SK-MEL-5 (cell line): ENCODE results near the gene RPL28. TPM values are rescaled to one million over a fixed set of nuclear protein-coding genes. Genes with fewer than 3 reads are reported as not detected.

Source experiments
- DNase-seq: peaks from one replicate; pipeline ENCODE4 v3.0.0-alpha.2; 2016; ENCODE audit warnings: low read depth, low spot score
- in situ Hi-C: cut with HindIII; loops from 2 replicates; pipeline ENCODE4 v1.10.0; 2016; ENCODE audit warnings: low sequenced_read_pairs, high pct_unique_total_duplicates, low pct_unique_long_range_greater_than_20kb
- total RNA-seq: library from RNA; depleted of rRNA; stranded (reverse); fragments of >200 nt; shearing (Covaris generic); gene quantifications from 2 replicates; pipeline ENCODE4 v1.2.3, GENCODE V29; 2014; rRNA removed

Gene RPL28
- total RNA-seq, 1 experiment from 2014 or later = 394 TPM

DNA sequence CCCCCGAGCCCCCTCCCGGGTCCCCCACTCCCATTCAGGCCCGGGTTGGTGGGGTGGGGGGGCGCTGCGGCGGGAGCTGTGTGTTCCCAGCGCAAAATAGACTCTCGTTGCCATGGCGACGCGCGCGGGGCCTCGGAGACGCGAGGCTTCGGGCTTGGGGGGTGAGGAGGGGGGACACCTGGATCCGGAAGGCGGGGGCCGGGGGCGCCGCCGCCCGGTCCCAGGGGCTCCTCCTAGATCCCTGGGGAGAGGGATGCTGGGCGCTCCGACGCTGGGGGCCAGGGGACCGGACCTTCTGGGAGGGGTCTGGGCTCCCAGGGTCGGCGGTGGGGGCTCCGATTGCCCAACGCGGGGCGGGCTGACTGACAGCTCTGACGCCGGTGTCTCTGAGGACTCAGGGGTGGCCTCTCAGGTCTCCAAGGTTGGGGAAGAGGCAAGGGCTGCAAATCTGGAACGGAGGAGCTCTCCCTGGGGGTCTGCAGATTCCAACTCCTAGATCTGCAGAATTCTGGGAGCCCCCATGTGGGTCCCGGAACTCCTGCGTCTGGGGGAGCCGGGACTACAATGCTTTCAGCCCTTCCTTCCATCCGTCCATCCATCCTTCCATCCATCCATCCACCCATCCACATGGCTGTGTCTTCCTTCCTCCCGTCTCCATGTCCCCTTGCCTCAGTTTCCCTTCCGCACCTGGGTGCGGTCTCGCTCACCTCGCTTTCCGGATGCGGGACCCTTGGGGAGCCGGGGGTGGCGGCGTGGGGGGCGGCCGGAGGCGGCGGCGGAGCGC lies 66.4 kb downstream of the RPL28 start:
- no peak for DNase-seq
- in situ Hi-C loops = no loop called here

Other genes with a start within 250 kb of the RPL28 start
- gene TNNT1, start 236.7 kb upstream of the RPL28 start, total RNA-seq = 53.1 and 53.4 TPM in 2 replicates
- gene TNNI3, start 228.2 kb upstream of the RPL28 start, total RNA-seq = 1.6 and 2.3 TPM in 2 replicates
- 2.8 and 3.2 TPM in 2 replicates for gene DNAAF3, start 219.3 kb upstream of the RPL28 start, total RNA-seq
- 0.37 and 1.1 TPM in 2 replicates for gene SYT5, start 205.6 kb upstream of the RPL28 start, total RNA-seq
- gene PTPRH, start 176.4 kb upstream of the RPL28 start, total RNA-seq = 29.8 and 38.1 TPM in 2 replicates
- gene TMEM86B, start 157.2 kb upstream of the RPL28 start, total RNA-seq = 0.21 and 0.55 TPM in 2 replicates
- gene PPP6R1, start 126.9 kb upstream of the RPL28 start, total RNA-seq = 33.7 and 44.3 TPM in 2 replicates
- 33.7 and 39.7 TPM in 2 replicates for gene HSPBP1, start 105.8 kb upstream of the RPL28 start, total RNA-seq
- gene BRSK1, start 101.9 kb upstream of the RPL28 start, total RNA-seq = 3.3 and 3.5 TPM in 2 replicates
- not detected in 2 replicates for gene TMEM150B, start 60.6 kb upstream of the RPL28 start, total RNA-seq
- 5.2 and 7.5 TPM in 2 replicates for gene KMT5C, start 46.1 kb upstream of the RPL28 start, total RNA-seq
- gene COX6B2, start 31.2 kb upstream of the RPL28 start, total RNA-seq = 0.16 and 0.42 TPM in 2 replicates
- gene GARIN5B, start 22.7 kb upstream of the RPL28 start, total RNA-seq = not detected in 2 replicates
- gene IL11, start 15.5 kb upstream of the RPL28 start, total RNA-seq = not detected in 2 replicates
- gene TMEM190, start 9.1 kb upstream of the RPL28 start, total RNA-seq = not detected in 2 replicates
- 0.51 TPM in 1 of 2 replicates, not detected in the other for gene TMEM238, start 1.6 kb upstream of the RPL28 start, total RNA-seq
- gene UBE2S, start 21.9 kb downstream of the RPL28 start, total RNA-seq = 269 and 276 TPM in 2 replicates
- gene SHISA7, start 57.4 kb downstream of the RPL28 start, total RNA-seq = not detected in 2 replicates
- 79.2 and 90.6 TPM in 2 replicates for gene ISOC2, start 75.7 kb downstream of the RPL28 start, total RNA-seq
- not detected in 2 replicates for gene C19orf85, start 78.8 kb downstream of the RPL28 start, total RNA-seq
- gene ZNF628, start 90.7 kb downstream of the RPL28 start, total RNA-seq = 0.71 and 3.1 TPM in 2 replicates
- gene NAT14, start 99.3 kb downstream of the RPL28 start, total RNA-seq = 11.8 TPM in 2 replicates
- gene SSC5D, start 102.5 kb downstream of the RPL28 start, total RNA-seq = 0.05 TPM in 1 of 2 replicates, not detected in the other
- gene SBK2, start 151.2 kb downstream of the RPL28 start, total RNA-seq = not detected in 2 replicates
- not detected in 2 replicates for gene SBK3, start 159.6 kb downstream of the RPL28 start, total RNA-seq
- gene ZNF579, start 194.9 kb downstream of the RPL28 start, total RNA-seq = 2.4 and 3.8 TPM in 2 replicates
- 1.9 and 5.3 TPM in 2 replicates for gene FIZ1, start 213.6 kb downstream of the RPL28 start, total RNA-seq
- gene ZNF524, start 214.4 kb downstream of the RPL28 start, total RNA-seq = 4.7 and 5.5 TPM in 2 replicates
- 0.69 and 0.85 TPM in 2 replicates for gene ZNF865, start 219.7 kb downstream of the RPL28 start, total RNA-seq
- gene ZNF784, start 238.6 kb downstream of the RPL28 start, total RNA-seq = 1.7 and 1.8 TPM in 2 replicates